Measurements from ENCODE around the gene NTNG1. TPM values are rescaled to one million over a fixed set of nuclear protein-coding genes. Genes with fewer than 3 reads are reported as not detected.
A peak's percentile ranks its signal among the peaks of the same experiment; 100 is the strongest.

Gene NTNG1
- total and polyA plus RNA-seq, 12 donors: 0.13 to 4.6 (median 2.8) TPM; not detected in 2

DNA sequence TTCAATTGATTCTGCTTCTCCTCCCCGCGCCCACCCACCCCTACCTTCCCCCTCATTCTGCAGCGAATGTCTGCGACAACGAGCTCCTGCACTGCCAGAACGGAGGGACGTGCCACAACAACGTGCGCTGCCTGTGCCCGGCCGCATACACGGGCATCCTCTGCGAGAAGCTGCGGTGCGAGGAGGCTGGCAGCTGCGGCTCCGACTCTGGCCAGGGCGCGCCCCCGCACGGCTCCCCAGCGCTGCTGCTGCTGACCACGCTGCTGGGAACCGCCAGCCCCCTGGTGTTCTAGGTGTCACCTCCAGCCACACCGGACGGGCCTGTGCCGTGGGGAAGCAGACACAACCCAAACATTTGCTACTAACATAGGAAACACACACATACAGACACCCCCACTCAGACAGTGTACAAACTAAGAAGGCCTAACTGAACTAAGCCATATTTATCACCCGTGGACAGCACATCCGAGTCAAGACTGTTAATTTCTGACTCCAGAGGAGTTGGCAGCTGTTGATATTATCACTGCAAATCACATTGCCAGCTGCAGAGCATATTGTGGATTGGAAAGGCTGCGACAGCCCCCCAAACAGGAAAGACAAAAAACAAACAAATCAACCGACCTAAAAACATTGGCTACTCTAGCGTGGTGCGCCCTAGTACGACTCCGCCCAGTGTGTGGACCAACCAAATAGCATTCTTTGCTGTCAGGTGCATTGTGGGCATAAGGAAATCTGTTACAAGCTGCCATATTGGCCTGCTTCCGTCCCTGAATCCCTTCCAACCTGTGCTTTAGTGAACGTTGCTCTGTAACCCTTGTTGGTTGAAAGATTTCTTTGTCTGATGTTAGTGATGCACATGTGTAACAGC, 339.9 kb downstream of the NTNG1 start:
- no peaks in the 10 kb centered on the region for H3K36me3 ChIP-seq (replicated peaks in 1 of 2)
- WGBS, 4 donors: 26 to 63% (median 32%) methylated on average over 10 to 37 of the region's 37 CpGs
- no peak overlapping the region for H3K27ac ChIP-seq
- peak in 1 of 7 donors; percentile 63 for DNase-seq
- peak in 1 of 6 experiments; percentile 2 for TF ChIP-seq CTCF (IDR thresholded peaks at IDR 0.05)
- TF ChIP-seq POLR2A (IDR thresholded peaks at IDR 0.05): no peak
- H3K27me3 ChIP-seq: peaks cover 9% of the 10 kb centered on the region
- intact Hi-C loops (cut with DNase I): no loop called here
- no peak overlapping the region for H3K4me3 ChIP-seq
- no peaks in the 10 kb centered on the region for H3K9me3 ChIP-seq (replicated peaks in 1 of 3)
- no peaks in the 10 kb centered on the region for H3K4me1 ChIP-seq (replicated peaks in 1 of 2)

DNA sequence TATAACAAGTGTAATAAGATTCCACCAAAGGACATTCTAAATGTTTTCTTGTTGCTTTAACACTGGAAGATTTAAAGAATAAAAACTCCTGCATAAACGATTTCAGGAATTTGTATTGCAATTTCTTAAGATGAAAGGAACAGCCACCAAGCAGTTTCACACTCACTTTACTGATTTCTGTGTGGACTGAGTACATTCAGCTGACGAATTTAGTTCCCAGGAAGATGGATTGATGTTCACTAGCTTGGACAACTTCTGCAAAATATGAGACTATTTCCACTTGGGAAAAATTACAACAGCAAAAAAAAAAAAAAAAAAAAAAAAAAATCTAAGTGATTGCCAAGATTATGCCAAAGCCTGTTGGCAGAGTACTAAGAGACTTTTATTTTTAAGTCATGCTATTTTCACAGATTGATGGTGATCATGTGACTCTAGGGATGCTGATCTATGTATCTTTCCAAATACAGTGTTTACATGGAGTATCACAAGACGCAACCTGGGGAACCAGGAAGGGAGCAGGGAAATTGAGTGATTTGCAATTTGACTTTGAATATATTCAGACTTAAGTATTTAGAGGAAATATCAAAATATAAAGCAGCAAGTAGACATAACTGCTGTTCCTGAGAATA, 341.0 kb downstream of the NTNG1 start:
- WGBS, 4 donors: 30 to 61% (median 51%) methylated on average over 3 of the region's 3 CpGs
- H3K4me1 ChIP-seq (replicated peaks in 1 of 2): no peaks in the 10 kb centered on the region
- H3K4me3 ChIP-seq: no peak overlapping the region
- intact Hi-C loops (cut with DNase I): no loop called here
- H3K27ac ChIP-seq: no peak overlapping the region
- TF ChIP-seq CTCF (IDR thresholded peaks at IDR 0.05) (no peak), POLR2A (IDR thresholded peaks at IDR 0.05) (no peak)
- peaks cover 9% of the 10 kb centered on the region for H3K27me3 ChIP-seq
- H3K9me3 ChIP-seq (replicated peaks in 1 of 3): no peaks in the 10 kb centered on the region
- H3K36me3 ChIP-seq (replicated peaks in 1 of 2): no peaks in the 10 kb centered on the region
- no peak for DNase-seq

DNA sequence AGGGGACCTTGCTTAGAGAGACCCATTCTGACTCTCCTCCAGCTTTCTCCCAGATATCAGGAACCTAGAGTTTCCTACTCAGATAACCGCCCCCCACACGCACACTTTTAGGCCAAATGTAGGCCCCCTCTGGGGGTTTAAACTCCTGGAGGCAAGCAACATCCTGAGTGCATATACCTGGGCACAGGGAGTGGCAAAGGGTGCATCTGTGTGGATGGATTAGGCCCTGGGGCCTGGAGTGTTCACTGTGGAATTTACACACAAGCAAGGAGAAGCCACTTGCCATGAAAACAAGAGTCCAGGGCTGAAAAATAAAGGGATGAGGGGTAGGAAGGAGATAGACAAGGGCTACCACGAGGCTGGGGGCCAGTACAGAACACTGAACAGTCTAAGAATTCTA, 343.1 kb downstream of the NTNG1 start:
- H3K9me3 ChIP-seq (replicated peaks in 1 of 3): no peaks in the 10 kb centered on the region
- intact Hi-C loops (cut with DNase I): no loop called here
- 53 to 80% (median 56%) methylated on average over 3 of the region's 3 CpGs for WGBS, 4 donors
- H3K4me1 ChIP-seq (replicated peaks in 1 of 2): no peaks in the 10 kb centered on the region
- TF ChIP-seq POLR2A (IDR thresholded peaks at IDR 0.05): no peak
- no peak overlapping the region for H3K4me3 ChIP-seq
- H3K36me3 ChIP-seq (replicated peaks in 1 of 2): no peaks in the 10 kb centered on the region
- H3K27me3 ChIP-seq: peaks cover 5% of the 10 kb centered on the region
- no peak overlapping the region for H3K27ac ChIP-seq
- DNase-seq: no peak

- WGBS, 4 donors: 29 to 39% (median 32%) methylated on average over 3 of the region's 3 CpGs
- intact Hi-C loops (cut with DNase I): no loop called here
- no peak for TF ChIP-seq CTCF (IDR thresholded peaks at IDR 0.05)
- no peak for TF ChIP-seq POLR2A (IDR thresholded peaks at IDR 0.05)
- Histone ChIP-seq H3K4me1 (replicated peaks in 1 of 2) (no peaks in the 10 kb centered on the region), H3K4me3 (no peak overlapping the region), H3K27me3 (no peaks in the 10 kb centered on the region), H3K36me3 (replicated peaks in 1 of 2) (no peaks in the 10 kb centered on the region), H3K27ac (no peak overlapping the region), H3K9me3 (replicated peaks in 1 of 3) (no peaks in the 10 kb centered on the region)
- DNase-seq: no peak
These were observed 345.5 kb downstream of the NTNG1 start for GRCh38 chr1:107486349-107486748.
